H1 (cell line): ENCODE measurements around the gene INTS7. TPM values are rescaled to one million over a fixed set of nuclear protein-coding genes. Genes with fewer than 3 reads are reported as not detected.
"Not testable (repeated sequence)": the region's sequence is repeated elsewhere in the genome, so short reads cannot be mapped to it uniquely, and the experiment has no call there.

Experiments
- CTCF ChIA-PET: fragments of 300-600 bp; sonication (Branson Sonifier 250); formaldehyde crosslinking; loops from one replicate; lab custom pipeline; 2021; ENCODE audit not compliant: partially characterized antibody; lab: Charles Lee
- POLR2A ChIA-PET: fragments of 300-600 bp; sonication (Branson Sonifier 250); formaldehyde crosslinking; loops from one replicate; lab custom pipeline; 2021; ENCODE audit warnings: inconsistent platforms; ENCODE audit not compliant: partially characterized antibody; lab: Charles Lee
- DNase-seq, 2 experiments: peaks; one replicate each; pipeline versions ENCODE4 v3.0.0 to v3.0.0-alpha.2; 2010 to 2022; ENCODE audit warnings: low spot score in 2 of 2, low read depth in 1 of 2, mixed read lengths in 1 of 2
- FAIRE-seq: peaks from 2 replicates; lab custom pipeline; 2011; peaks lifted over from hg19 to GRCh38; lab: Jason Lieb, UNC
- H2AFZ ChIP-seq: 2 replicates; pipeline ENCODE4 v1.8.1; 2012; ENCODE audit warnings: low read length, inconsistent platforms
- H2AK5ac ChIP-seq: 2 replicates; pipeline ENCODE4 v1.6.1; 2013; ENCODE audit warnings: low read depth, low read length
- H2BK120ac ChIP-seq: replicated peaks from 2 replicates; pipeline ENCODE3; 2013; ENCODE audit warnings: low read depth, low read length, inconsistent platforms
- H2BK12ac ChIP-seq: 2 replicates; pipeline ENCODE4 v1.6.1; 2013; ENCODE audit warnings: low read depth, low read length
- H2BK15ac ChIP-seq: 2 replicates; pipeline ENCODE4 v1.6.1; 2013; ENCODE audit warnings: low read length
- H2BK20ac ChIP-seq: 2 replicates; pipeline ENCODE4 v1.6.1; 2013; ENCODE audit warnings: low read length
- H2BK5ac ChIP-seq: 2 replicates; pipeline ENCODE4 v1.6.1; 2013; ENCODE audit warnings: low read depth, low read length
- H3K14ac ChIP-seq: 2 replicates; pipeline ENCODE4 v1.6.1; 2013; ENCODE audit warnings: inconsistent platforms; ENCODE audit not compliant: insufficient read length
- H3K18ac ChIP-seq: 2 replicates; pipeline ENCODE4 v1.6.1; 2013; ENCODE audit warnings: low read length; ENCODE audit errors: extremely low read depth
- H3K23ac ChIP-seq: 2 replicates; pipeline ENCODE4 v1.6.1; 2013; ENCODE audit warnings: inconsistent platforms; ENCODE audit not compliant: insufficient read length
- H3K23me2 ChIP-seq: 2 replicates; pipeline ENCODE4 v1.6.1; 2013; ENCODE audit warnings: low read depth, low read length
- H3K27ac ChIP-seq: 2 replicates; pipeline ENCODE4 v1.6.1; 2011; ENCODE audit warnings: low read depth, low read length, inconsistent platforms
- H3K27me3 ChIP-seq, 4 experiments: replicated peaks in 1 of 4; 1 replicate in 1 of 4; 2 replicates in 3 of 4; pipeline versions ENCODE4 v1.6.1 to v1.8.1; 2011 to 2013; ENCODE audit warnings: low read length in 3 of 4, mild to moderate bottlenecking in 3 of 4, inconsistent platforms in 2 of 4, mixed read lengths in 2 of 4, moderate library complexity in 1 of 4; ENCODE audit not compliant: control insufficient read depth in 3 of 4, insufficient read depth in 3 of 4; ENCODE audit errors: extremely low read depth in 1 of 4
- H3K36me3 ChIP-seq, 4 experiments: 2 replicates each; pipeline versions ENCODE4 v1.6.1 to v1.8.1; 2011 to 2013; ENCODE audit warnings: mild to moderate bottlenecking in 4 of 4, low read length in 3 of 4, moderate library complexity in 2 of 4, control low read depth in 1 of 4, inconsistent platforms in 1 of 4; ENCODE audit not compliant: insufficient read depth in 4 of 4, control insufficient read depth in 2 of 4
- H3K4ac ChIP-seq: replicated peaks from 2 replicates; pipeline ENCODE3; 2013; ENCODE audit warnings: low read length, low read depth, mixed read lengths, inconsistent platforms; ENCODE audit not compliant: insufficient read length
- H3K4me1 ChIP-seq, 4 experiments: replicated peaks in 1 of 4; 1 replicate in 1 of 4; 2 replicates in 3 of 4; pipeline versions ENCODE4 v1.6.1 to v1.8.1; 2011 to 2013; ENCODE audit warnings: low read length in 3 of 4, inconsistent platforms in 2 of 4, mixed read lengths in 1 of 4; ENCODE audit not compliant: insufficient read depth in 4 of 4, control insufficient read depth in 3 of 4
- H3K4me2 ChIP-seq, 2 experiments: 2 replicates each; pipeline versions ENCODE4 v1.6.1 to v1.8.1; 2011 to 2013; ENCODE audit warnings: low read depth in 2 of 2, low read length in 2 of 2, control low read depth in 1 of 2, inconsistent platforms in 1 of 2, mild to moderate bottlenecking in 1 of 2; ENCODE audit not compliant: insufficient read depth in 1 of 2
- H3K4me3 ChIP-seq, 4 experiments: fragments of 200-600, 300-600 bp in 1 of 4; sonication (generic), shearing (Covaris generic), sonication (Bioruptor Twin) in 1 of 4; 2 replicates each; pipeline versions ENCODE4 v1.5.1 to v1.8.1; 2011 to 2016; ENCODE audit warnings: low read length in 4 of 4, low read depth in 3 of 4, control low read depth in 2 of 4, inconsistent platforms in 2 of 4, mild to moderate bottlenecking in 2 of 4, mixed read lengths in 1 of 4, moderate library complexity in 1 of 4; ENCODE audit not compliant: insufficient read depth in 2 of 4; ENCODE audit errors: extremely low read depth in 1 of 4
- H3K56ac ChIP-seq: replicated peaks from 2 replicates; pipeline ENCODE3; 2013; ENCODE audit warnings: low read depth, mild to moderate bottlenecking, mixed read lengths, low read length, inconsistent platforms; ENCODE audit not compliant: insufficient read length
- H3K79me1 ChIP-seq: 2 replicates; pipeline ENCODE4 v1.6.1; 2013; ENCODE audit warnings: low read depth, low read length, control low read depth
- H3K79me2 ChIP-seq, 2 experiments: 2 replicates each; pipeline versions ENCODE4 v1.6.1 to v1.8.1; 2012 to 2013; ENCODE audit warnings: low read length in 2 of 2, mild to moderate bottlenecking in 2 of 2, inconsistent platforms in 1 of 2; ENCODE audit not compliant: insufficient read depth in 2 of 2, control insufficient read depth in 1 of 2
- H3K9ac ChIP-seq, 4 experiments: replicated peaks in 1 of 4; 1 replicate in 1 of 4; 2 replicates in 3 of 4; pipeline versions ENCODE4 v1.6.1 to v1.8.1; 2011 to 2013; ENCODE audit warnings: low read depth in 3 of 4, low read length in 3 of 4, control low read depth in 2 of 4, mild to moderate bottlenecking in 2 of 4, moderate library complexity in 2 of 4, inconsistent platforms in 1 of 4; ENCODE audit errors: extremely low read depth in 1 of 4
- H3K9me3 ChIP-seq, 2 experiments: 2 replicates each; pipeline versions ENCODE4 v1.6.1 to v1.8.1; 2012 to 2013; ENCODE audit warnings: mild to moderate bottlenecking in 2 of 2, moderate library complexity in 2 of 2, control low read depth in 1 of 2, inconsistent platforms in 1 of 2, low read depth in 1 of 2, low read length in 1 of 2, mixed read lengths in 1 of 2; ENCODE audit not compliant: insufficient read depth in 2 of 2
- H4K20me1 ChIP-seq, 2 experiments: replicated peaks in 1 of 2; 2 replicates each; pipeline versions ENCODE3 to v1.8.1; 2011 to 2013; ENCODE audit warnings: inconsistent platforms in 2 of 2, low read length in 2 of 2, mild to moderate bottlenecking in 1 of 2; ENCODE audit not compliant: insufficient read depth in 2 of 2, control insufficient read depth in 1 of 2
- H4K5ac ChIP-seq: 2 replicates; pipeline ENCODE4 v1.6.1; 2013; ENCODE audit warnings: low read length, low read depth, mixed read lengths, inconsistent platforms; ENCODE audit not compliant: insufficient read length
- H4K8ac ChIP-seq: 2 replicates; pipeline ENCODE4 v1.8.0; 2013; ENCODE audit warnings: mild to moderate bottlenecking, moderate library complexity, low read length, inconsistent platforms; ENCODE audit not compliant: insufficient read depth; ENCODE audit errors: extremely low read depth
- H4K91ac ChIP-seq: replicated peaks from 2 replicates; pipeline ENCODE3; 2013; ENCODE audit warnings: low read length, mixed read lengths, inconsistent platforms; ENCODE audit not compliant: insufficient read length
- WGBS, 2 experiments: shearing (Covaris generic) in 1 of 2; methylation state at CpG; one replicate each; pipeline versions ENCODE4 v1.1.6 to v1.1.7; 2013 to 2015; ENCODE audit warnings: low lambda C conversion rate in 2 of 2, mixed read lengths in 2 of 2, inconsistent platforms in 1 of 2, low coverage in 1 of 2, missing lambda C conversion rate in 1 of 2; ENCODE audit not compliant: insufficient replicate concordance in 2 of 2, insufficient coverage in 1 of 2, insufficient read length in 1 of 2; ENCODE audit errors: extremely low coverage in 1 of 2, missing lambda C conversion rate in 1 of 2; 5-methylcytosine and 5-hydroxymethylcytosine counted together
- polyA plus RNA-seq, 7 experiments: library from polyadenylated mRNA; depleted of rRNA in 3 of 7; stranded (reverse) in 5 of 7; unstranded in 2 of 7; fragments of >200 nt in 5 of 7; fragments of 200-250 nt in 2 of 7; gene quantifications; 1 replicate in 5 of 7; 2 replicates in 1 of 7; 4 replicates in 1 of 7; pipeline versions ENCODE4 v1.2.1 to v1.2.3, GENCODE V29; 2011 to 2013; ENCODE audit warnings: missing spikeins in 2 of 7, mixed read lengths in 2 of 7
- total RNA-seq: library from RNA; stranded (reverse); fragmentation: NEBNext Ultra II Directional; extraction: Animal tissue kit (Norgen Biotek cat#: 25700); gene quantifications from 2 replicates; pipeline ENCODE4 v1.2.1, GENCODE V29; 2021

The INTS7 gene
- total and polyA plus RNA-seq, 2 of the 8 experiments (the other 6 are each of a cell fraction or from before 2014, with no cell fraction given): 15.2 to 22.4 TPM

DNA sequence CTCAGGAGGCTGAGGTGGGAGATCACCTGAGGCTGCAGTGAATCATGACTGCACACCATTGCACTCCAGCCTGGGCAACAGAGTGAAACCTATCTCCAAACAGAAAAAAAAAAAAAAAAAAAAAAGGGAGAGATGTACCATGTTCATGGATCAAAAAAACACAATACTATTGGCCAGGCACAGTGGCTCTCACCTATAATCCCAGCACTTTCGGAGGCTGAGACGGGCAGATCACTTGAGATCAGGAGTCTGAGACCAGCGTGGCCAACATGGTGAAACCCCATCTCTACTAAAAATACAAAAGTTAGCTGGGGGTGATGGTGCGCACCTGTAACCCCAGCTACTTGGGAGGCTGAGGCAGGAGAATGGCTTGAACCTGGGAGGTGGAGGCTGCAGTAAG lies 37.9 kb downstream of the INTS7 start:
- not testable (repeated sequence) for H3K79me1 ChIP-seq, H2BK120ac ChIP-seq, H3K4me1 ChIP-seq, H3K56ac ChIP-seq, H3K4ac ChIP-seq, H2BK20ac ChIP-seq, H4K8ac ChIP-seq, H3K4me2 ChIP-seq, H2AFZ ChIP-seq, H4K91ac ChIP-seq, H3K23ac ChIP-seq, H3K18ac ChIP-seq, DNase-seq, H2AK5ac ChIP-seq, H4K20me1 ChIP-seq, FAIRE-seq, H2BK12ac ChIP-seq, H3K27ac ChIP-seq, H3K27me3 ChIP-seq, H3K14ac ChIP-seq, H3K4me3 ChIP-seq, H2BK15ac ChIP-seq, H3K9me3 ChIP-seq, H3K79me2 ChIP-seq, H3K9ac ChIP-seq, H4K5ac ChIP-seq, H3K36me3 ChIP-seq, H2BK5ac ChIP-seq, H3K23me2 ChIP-seq
- CTCF ChIA-PET: interaction anchor here (0.9 kb wide), 1 partner anchor 15 kb away, joined by 3 read pairs; no protein-coding TSS in a partner anchor
- POLR2A ChIA-PET: interaction anchor here (0.6 kb wide), 1 partner anchor 10 kb away, joined by 3 read pairs; no protein-coding TSS in a partner anchor
- 87% methylated on average over 4 of the region's 4 CpGs; no CpG with 5 or more reads in 1 of the 2 experiments for WGBS, 2 experiments
